Coronary artery (tissue), 2 donors: ENCODE measurements around the gene BRICD5.

Source experiments
- DNase-seq: peaks from one replicate; pipeline ENCODE4 v3.0.0-alpha.2; 2017; ENCODE audit warnings: low spot score
- H3K27ac ChIP-seq, 2 donors: fragments of 200-600 bp; sonication (generic); one replicate each; pipeline ENCODE4 v1.5.1; 2016 to 2019
- H3K4me3 ChIP-seq: fragments of 200-600 bp; sonication (generic); 2 replicates; pipeline ENCODE4 v1.5.1; 2016; ENCODE audit warnings: mild to moderate bottlenecking, moderate library complexity
- TF ChIP-seq, protein P1 (sequence below): fragments of 200-600 bp; sonication (generic); IDR thresholded peaks from one replicate; pipeline ENCODE4 v1.5.1; 2019; ENCODE audit warnings: antibody characterized with exemption

BRICD5 gene

DNA sequence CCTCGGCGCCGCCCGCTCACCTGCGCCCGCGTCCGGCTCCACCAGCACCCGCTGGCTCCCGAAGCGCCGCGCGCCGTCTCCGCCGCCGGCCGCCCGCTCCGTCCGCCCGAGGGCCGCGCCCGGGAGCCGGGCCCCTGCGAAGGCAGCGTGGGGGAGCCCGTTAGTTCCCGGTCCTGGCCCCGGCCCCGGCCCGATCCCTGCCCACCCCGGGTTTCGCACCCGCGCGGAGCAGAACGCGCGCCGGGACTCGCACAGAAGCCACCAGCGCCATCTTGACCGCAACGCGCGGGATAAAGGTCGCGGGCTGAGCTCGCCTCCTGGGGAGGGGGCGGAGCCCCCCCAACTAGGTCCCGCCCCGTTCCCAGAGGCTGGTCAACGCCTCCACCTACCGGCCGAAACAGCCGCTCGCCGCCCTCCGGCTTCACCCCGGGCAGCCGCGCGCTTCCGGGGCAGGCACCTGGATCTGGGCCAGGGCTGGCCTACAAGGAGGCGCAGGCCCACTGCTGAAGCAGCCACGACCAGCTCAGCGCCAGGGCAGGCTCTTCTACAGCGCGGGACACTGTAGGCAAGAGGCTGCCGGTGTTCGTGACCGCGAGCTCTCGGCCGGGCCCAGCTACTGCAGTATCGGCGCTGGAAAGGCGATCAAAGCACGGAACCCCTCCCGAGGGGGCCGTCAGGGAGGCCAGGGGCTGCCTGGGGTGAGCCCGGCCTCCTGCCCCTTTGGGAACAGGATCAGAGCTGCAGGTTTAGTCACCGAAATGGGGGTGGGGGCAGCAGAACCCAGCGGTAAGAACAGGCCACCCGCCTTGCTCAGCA is 40.8 kb upstream of the BRICD5 start, which contains the start of gene ECI1:
TSS of gene ECI1 (minus strand) at position 292 of the 816 bp plus-strand sequence. CDS start at position 271, 21 bp downstream.
- Histone ChIP-seq H3K27ac (peak within 1 kb of the TSS; percentile 80 to 98), H3K4me3 (peak within 1 kb of the TSS; percentile 96)
- peak; percentile 96 for DNase-seq
- TF ChIP-seq, protein P1, sequence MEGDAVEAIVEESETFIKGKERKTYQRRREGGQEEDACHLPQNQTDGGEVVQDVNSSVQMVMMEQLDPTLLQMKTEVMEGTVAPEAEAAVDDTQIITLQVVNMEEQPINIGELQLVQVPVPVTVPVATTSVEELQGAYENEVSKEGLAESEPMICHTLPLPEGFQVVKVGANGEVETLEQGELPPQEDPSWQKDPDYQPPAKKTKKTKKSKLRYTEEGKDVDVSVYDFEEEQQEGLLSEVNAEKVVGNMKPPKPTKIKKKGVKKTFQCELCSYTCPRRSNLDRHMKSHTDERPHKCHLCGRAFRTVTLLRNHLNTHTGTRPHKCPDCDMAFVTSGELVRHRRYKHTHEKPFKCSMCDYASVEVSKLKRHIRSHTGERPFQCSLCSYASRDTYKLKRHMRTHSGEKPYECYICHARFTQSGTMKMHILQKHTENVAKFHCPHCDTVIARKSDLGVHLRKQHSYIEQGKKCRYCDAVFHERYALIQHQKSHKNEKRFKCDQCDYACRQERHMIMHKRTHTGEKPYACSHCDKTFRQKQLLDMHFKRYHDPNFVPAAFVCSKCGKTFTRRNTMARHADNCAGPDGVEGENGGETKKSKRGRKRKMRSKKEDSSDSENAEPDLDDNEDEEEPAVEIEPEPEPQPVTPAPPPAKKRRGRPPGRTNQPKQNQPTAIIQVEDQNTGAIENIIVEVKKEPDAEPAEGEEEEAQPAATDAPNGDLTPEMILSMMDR = peak; percentile 58

DNA sequence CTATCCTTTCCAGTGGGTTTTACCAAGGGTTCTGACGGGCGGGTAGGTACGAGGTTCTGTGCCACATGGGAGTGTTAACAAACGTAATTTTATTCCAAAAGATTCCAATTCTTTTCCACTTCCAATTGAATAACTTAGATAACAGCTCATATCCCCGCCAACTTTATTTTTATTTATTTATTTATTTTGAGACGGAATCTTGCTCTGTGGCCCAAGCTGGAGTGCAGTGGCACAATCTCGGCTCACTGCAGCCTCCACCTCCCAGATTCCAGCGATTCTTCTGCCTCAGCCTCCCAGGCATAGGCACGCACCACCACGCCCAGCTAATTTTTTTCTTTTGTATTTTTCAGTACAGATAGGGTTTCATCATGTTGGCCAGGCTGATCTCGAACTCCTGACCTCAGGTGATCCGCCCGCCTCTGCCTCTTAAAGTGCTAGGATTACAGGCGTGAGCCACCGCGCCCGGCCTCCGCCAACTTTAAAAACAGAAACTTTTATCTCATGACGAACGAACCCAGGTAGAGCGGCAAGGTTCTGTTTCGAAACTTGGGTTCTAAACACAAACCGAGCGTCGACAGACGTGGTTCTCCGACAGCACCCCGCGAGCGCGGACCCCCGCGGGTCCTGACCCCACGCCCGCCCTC is 40.1 kb upstream of the BRICD5 start:
- H3K27ac ChIP-seq = peak overlapping the region; percentile 80 to 98
- no peak for DNase-seq
- TF ChIP-seq, protein P1 = no peak
- H3K4me3 ChIP-seq = peak overlapping the region; percentile 96

DNA sequence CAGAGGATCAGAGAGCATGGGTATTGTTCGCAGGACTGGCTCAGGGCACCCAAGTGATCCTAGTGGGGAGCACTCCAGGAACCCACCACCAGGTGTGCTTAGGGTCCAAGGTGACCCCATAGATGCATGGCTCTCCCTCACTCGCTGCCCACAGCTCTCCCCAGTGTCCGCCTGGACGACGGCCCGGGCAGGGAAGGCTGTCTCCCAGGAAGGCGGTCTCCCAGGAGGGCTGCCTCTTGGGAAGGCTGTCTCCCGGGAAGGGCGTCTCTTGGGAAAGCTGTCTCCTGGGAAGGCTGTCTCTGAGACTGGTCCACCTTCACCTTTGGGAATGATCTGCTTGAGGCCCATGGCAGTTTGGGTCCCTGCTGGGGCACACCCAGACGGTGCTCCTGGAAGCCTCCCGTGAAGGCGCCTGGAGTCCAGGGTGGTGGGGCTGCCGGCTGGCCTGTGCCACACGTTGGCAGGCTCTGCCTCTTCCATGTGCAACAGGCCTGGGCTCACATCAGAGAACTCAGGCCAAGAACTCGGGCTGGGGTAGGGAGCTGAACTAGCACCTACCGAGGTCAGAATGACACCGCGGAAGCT is 35.7 kb upstream of the BRICD5 start:
- Histone ChIP-seq H3K27ac (no peak overlapping the region), H3K4me3 (no peak overlapping the region)
- no peak for DNase-seq
- TF ChIP-seq, protein P1 = no peak

DNA sequence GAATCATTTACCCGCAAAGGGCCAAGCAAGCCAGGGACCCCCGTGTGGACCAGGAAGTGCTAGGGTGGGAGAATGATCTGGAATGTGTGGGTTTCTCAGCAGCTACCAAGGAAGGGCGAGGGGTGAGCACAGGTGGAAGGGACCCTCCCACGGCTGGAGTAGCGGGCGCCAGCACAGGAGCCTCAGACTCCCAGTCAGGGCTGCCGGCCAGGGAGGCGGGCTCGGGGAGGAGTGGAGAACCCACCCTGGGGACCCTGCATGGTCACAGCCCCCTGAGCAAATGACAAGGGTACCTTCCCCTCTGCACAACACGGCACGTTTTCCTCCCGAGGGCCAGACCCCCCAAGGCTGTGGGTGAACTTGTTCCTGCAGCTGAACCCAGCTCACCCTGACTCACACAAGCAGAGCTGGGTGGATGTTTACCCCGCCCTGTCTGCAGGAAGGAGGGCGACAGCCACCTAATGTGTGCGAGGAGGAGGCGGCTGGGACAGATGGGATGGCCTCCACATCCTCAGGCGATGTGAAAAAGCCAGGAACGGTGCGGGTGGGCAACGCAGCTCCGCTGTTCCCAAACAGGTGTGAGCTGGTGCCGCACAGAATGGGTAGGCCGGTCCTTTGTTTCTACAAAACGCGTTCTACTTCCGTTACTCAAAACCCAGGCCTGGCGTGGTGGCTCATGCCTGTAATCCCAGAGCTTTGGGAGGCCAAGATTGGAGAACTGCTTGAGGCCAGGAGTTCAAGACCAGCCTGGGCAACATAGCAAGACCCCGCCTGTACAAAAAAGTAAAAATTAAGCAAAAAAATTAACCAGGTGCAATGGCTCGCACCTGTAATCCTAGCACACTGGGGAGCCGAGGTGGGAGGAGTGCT is 34.5 kb upstream of the BRICD5 start:
- no peak overlapping the region for H3K4me3 ChIP-seq
- DNase-seq = no peak
- H3K27ac ChIP-seq = no peak overlapping the region
- TF ChIP-seq, protein P1 = no peak

DNA sequence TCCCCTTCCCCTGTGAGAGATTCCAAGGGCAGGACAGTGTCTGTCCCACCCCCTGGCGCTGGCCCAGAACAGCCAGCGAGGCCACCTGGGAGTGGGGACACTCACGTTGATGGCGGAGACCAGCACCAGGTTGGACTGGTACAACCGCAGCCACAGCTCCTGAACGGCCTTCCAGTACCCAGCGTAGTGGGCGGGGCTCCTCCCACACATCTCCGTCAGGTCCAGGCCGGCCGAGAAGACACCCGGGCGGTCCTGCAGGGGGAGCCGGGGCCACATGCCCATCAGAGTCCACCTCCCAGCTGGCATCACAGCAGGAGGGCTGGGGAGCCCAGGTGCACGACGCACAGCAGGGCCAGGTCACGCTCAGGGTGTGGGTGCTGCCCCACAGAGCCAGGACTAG is 33.6 kb upstream of the BRICD5 start:
- DNase-seq = no peak
- H3K27ac ChIP-seq = no peak overlapping the region
- H3K4me3 ChIP-seq = no peak overlapping the region
- TF ChIP-seq, protein P1 = no peak

DNA sequence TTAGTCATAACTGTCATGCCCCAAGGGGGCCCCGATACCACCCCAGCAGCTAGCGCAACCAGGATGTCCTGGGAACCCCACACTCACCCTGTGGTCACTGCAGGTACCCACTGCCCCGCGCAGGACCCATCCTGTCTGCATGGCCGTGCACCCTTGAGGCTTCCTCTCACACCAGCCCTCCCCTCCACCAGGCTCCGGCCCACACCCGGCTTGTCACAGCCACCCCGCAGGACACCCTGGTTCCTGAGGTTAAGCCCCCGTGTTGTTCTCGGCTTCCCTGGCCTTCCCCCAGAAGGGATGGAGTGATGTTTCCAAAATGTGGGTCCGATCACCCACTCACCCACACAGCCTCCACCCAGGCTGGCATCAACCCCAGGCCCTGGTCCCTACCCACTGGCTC is 33.1 kb upstream of the BRICD5 start:
- no peak for DNase-seq
- no peak overlapping the region for H3K27ac ChIP-seq
- no peak overlapping the region for H3K4me3 ChIP-seq
- TF ChIP-seq, protein P1 = no peak
